CD4-positive, alpha-beta T cell treated with Interleukin-21 for 1 hour (primary cell): ENCODE measurements around the gene FBXW4.

Experiments
- DNase-seq: peaks from one replicate; pipeline ENCODE4 v3.0.0-alpha.2; 2020

Gene FBXW4, protein sequence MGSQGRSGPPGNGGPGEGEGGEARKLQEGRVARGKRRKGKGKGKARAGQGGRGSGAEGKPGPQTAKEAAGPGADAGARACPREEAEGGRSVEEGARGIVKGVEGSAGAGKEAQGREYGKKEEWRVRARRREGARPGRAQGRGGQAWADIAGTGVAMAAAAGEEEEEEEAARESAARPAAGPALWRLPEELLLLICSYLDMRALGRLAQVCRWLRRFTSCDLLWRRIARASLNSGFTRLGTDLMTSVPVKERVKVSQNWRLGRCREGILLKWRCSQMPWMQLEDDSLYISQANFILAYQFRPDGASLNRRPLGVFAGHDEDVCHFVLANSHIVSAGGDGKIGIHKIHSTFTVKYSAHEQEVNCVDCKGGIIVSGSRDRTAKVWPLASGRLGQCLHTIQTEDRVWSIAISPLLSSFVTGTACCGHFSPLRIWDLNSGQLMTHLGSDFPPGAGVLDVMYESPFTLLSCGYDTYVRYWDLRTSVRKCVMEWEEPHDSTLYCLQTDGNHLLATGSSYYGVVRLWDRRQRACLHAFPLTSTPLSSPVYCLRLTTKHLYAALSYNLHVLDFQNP

DNA sequence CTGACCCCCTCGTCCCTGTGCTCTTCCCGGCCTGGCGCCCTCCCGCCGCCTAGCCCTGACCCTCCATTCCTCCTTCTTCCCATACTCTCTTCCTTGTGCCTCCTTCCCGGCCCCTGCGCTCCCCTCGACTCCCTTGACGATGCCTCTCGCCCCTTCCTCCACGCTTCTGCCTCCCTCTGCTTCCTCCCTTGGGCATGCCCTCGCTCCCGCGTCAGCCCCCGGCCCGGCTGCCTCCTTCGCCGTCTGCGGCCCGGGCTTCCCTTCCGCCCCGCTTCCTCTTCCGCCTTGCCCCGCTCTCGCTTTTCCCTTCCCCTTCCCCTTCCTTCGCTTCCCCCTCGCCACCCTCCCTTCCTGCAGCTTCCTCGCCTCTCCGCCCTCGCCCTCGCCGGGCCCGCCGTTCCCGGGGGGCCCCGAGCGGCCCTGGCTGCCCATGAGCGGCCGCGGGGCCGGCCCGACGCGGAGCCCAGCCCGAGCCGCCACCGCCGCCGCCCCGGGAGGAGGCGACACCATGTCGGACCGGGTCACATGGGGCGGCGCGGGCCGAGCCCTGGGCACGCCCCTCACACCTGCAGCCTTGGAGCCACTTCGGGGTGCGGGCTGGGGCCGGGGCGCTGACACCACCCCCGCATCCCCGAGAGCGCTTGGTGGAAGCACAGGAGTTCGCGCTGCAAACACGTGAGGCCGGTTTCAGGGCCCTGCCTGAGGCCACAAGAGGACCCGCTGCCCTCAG is at the start of gene FBXW4:
FBXW4 (minus strand) TSS at position 497 of the 730 bp plus-strand sequence; CDS start at position 432, 65 bp downstream.
- peak; percentile 75 for DNase-seq

DNA sequence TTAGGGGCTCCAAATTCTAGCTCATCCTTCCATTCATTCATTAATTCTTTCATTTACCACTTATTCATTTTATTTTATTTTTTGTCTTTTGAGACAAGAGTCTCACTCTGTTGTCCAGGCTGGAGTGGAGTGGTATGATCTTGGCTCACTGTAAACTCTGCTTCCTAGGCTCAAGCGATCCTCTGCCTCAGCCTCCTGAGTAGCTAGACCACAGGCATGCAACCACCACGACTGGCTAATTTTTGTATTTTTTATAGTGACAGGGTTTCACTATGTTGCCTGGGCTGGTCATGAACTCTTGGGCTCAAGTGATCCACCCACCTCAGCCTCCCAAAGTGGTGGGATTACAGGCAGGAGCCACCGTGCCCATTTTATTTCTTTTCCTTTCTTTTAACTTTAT is 49.3 kb upstream of the FBXW4 start:
- no peak for DNase-seq

DNA sequence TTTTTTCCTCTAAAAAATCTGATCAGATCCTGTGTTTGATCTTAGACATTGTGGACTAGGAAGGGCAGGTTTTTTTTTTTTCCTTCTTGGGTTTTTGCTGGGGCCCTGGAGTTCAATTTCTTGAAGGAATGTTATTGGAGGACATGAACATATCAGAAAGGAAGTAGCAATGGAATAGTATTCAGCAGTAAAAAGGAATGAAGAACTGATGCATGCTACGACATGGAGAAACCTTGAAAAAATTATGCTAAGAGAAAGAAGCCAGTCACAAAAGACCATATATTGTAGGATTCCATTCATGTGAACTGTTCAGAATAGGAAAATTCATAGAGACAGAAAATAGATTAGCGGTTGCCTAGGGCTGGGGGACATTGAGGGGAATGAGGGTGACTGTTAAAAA is 47.0 kb upstream of the FBXW4 start:
- no peak for DNase-seq

DNA sequence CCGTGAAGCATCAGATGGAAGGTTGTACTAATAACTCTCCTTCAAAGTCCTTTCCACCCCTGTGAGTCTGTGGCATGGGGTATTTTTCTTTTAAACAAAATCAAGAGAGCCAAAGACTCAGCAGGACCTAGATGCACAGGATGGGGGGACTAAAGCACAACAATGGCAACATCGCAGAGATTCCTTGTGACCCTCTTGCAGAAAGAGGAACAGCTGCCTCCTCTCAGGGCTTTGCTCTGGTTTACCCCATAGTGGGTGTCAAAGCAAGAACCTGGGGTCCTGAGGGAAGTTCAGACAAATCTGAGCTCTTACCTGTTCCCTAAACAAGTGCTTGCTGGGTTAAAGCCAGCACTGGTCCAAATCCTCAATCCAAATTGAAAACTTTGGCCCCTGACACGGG is 41.7 kb upstream of the FBXW4 start:
- no peak for DNase-seq

DNA sequence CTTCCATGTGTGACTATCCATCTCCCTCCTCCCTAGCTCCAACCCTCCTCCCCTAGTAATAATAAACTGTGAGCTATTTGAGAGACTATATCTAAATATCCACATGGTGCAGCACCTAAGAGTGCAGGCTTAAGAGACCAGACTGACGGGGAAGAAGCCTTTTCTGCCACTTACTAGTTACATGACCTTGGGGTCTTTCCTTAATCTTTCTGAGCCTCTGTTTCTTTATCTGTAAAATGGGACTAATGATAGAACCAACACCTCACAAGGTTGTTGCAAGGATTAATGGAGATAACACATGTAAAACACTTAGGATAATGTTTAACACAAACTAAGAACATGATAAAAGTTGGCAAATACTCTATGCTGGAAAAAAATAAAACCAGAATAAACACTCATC is 37.1 kb upstream of the FBXW4 start:
- DNase-seq = no peak

DNA sequence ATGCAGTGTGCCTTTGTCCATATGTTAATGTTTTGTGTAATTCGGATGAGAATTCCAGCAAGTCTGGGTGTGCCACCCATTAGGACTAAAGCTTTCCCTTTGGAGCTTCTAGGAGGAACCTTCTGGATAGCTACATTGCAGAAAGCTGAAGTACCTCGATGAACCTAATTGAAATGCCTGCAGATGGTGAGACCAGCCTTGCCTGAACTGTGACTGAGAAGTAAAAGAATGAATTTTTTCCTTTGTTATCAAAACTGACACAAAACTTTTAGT is 31.1 kb upstream of the FBXW4 start:
- DNase-seq = no peak

DNA sequence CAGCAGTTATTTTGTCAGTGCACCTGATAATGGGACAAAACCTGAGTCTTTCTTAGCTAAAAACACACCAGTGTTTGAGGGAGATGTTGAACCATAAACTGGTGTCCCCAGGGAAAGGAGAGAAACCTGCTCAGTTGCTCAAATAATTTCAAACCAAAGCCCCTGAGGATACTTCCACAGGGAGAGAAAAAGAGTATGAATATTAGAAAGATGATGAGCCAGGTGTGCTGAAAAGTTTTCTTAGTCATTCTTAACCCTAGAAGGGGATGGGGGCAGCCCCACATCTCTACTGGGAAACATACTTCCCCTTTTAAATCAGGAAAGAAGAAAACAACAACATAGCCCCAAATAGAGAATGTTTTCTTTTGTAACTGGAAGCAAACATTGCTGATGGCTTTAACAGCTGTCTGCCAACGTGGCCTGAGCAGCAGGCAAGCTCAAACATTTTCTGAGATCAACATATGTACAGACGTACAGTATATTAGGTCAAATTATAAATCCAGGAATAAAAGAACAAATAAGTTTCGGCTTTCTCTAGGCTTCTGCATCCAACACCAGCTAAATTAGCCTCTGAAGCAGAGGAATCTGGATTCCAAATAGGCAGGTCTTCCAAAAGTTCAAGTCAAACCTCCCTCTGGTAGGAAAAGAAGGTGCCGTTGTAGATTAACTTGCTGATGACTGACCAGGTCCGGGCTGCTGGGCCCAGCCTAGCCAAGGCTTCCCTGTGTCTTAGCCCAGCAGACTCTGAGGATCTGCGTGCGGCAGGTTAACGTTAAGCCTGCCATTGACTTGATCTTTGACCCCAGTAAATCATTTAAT is 30.5 kb upstream of the FBXW4 start:
- DNase-seq = no peak

DNA sequence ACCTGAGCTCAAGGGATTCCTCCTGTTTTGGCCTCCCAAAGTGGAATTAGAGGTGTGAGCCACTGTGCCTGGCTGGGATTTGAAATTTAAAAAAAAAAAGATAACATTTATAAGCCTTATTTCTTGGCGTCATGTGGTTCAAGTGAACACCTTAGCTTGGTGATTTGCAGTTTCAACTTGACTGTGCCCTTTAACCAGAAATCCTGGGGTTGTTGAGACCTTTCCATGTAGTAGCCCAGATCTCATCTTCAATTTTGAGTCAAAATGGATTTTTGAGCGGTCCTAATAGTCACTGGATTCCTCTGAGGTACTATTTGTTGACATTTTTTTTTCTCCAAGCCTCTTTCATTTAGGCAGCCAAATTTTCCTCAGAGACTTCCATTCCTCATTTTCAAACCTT is 29.5 kb upstream of the FBXW4 start:
- DNase-seq = no peak

DNA sequence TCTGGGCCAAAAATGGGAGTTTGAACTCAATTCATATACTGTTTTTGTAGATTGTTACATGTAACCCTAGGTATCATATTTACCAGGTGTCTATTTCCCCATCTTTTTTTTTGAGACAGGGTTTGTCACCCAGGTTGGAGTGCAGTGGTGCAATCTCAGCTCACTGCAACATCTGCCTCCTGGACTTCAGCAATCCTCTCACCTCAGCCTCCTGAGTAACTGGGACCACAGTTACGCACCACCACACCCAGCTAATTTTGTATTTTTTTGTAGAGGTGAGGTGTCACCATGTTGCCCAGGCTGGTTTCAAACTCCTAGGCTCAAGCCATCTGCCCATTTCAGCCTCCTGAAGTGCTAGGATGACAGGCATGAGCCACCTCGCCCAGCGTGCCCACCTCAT is 28.2 kb upstream of the FBXW4 start:
- DNase-seq = no peak

DNA sequence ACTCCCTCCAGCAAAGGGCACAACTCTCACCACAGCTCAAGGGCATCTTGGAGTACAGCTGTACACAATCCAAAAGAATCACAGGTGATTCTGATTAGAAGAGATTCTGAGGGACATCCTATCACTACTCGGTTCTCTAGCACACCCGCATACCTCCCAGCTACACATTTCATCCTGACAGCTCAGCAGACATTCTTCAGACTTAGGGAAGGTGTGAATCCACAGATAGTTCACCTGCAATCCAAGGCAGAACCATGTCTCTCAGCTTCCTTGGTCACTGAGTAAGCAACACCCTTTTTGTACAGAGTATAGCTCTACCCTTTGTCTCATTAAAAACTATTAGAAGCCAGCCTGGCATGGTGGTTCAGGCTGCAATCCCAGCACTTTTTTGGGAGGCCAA is 26.8 kb upstream of the FBXW4 start:
- no peak for DNase-seq

DNA sequence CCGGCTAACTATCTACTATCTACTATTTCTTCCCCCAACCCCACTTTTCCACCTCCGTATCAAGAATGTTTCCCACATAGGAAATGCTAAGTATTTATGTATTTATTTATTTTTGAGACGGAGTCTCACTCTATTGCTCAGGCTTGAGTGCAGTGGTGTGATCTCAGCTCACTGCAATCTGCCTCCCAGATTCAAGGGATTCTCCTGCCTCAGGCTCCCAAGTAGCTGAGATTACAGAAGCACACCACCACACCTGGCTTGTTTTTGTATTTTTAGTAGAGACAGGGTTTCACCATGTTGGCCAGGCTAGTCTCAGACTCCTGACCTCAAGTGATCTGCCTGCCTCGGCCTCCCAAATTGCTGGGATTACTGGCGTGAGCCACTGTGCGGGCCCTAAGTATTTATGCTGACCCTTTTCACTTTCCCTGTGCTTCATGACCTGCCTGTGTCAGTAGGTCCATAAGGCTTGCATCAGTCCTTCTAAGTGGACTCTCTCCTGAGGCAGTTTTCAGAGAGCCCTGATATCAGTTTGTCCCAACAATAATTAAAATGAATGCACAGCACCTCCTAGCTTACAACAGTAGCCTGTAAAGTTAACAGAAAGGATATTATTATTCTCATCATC is 25.7 kb upstream of the FBXW4 start:
- DNase-seq = no peak

DNA sequence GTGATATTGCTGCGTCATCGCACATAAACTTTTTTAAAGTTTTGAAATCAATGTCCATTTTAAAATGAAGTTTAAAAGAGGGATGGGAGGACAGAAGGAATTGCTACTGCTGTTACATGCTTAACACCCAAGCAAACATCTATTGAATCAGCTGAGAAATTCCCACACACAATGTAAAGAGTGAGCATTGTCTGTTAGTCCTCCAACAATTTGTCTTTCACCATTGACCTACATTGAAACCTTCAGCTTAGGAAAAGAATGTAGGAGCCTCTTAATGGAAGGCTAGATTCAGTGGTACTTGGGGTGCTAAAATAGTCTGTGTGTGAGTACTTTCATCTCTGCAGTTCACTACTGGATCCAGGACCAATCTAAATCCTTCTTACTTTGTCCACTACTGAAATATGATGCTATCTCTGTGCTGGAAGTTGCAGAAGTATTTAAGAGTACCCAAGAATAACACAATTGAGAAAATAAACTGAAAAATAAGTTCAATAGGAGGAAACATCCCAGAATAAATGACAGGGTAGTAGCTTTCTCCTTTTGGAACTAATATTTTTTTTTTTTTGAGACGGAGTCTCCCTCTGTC is 23.8 kb upstream of the FBXW4 start:
- no peak for DNase-seq

DNA sequence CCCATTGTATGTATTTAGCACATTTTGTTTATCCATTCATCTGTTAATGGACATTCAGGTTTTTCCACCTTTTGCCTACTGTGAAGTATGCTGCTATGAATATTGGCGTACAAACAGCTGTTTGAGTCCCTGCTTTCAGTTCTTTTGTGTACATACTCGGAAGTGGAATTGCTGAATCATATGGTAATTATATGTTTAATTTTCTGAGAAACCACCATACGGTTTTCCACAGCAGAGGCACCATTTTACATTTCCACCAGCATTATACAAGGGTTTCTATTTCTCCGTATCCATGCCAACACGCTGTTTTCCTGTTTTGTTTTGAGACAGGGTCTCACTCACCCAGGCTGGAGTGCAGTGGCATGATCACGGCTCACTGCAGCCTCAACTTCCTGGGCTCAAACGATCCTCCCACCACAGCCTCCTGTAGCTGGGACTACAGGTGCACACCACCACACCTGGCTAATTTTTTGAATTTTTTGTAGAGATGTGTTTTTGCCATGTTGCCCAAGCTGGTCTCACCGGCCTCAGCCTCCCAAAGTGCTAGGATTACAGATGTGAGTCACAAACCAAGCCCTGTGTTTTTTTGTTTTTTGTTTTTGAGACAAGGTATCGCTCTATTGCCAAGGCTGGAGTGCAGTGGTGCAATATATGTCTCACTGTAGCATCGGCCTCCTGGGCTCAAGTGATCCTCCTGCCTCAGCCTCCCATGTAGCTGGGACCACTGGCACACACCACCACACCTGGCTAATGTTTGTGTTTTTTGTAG is 22.1 kb upstream of the FBXW4 start:
- no peak for DNase-seq

DNA sequence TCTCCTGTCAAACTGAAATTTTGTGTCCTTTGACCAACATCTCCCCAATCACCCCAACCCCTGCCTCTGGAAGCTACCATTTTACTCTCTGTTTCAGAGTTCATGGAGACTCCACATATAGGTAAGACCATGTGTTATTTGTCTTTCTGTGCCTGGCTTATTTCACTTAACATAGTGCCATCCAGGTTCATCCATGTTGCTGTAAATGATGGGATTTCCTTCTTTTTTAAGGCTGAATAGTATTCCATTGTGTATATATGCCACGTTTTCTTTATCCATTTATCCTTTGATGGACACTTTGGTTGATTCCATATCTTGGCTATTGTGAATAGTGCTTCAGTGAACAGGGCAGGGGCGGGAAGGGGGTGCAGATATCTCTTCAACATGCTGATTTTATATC is 18.0 kb upstream of the FBXW4 start:
- DNase-seq = no peak

DNA sequence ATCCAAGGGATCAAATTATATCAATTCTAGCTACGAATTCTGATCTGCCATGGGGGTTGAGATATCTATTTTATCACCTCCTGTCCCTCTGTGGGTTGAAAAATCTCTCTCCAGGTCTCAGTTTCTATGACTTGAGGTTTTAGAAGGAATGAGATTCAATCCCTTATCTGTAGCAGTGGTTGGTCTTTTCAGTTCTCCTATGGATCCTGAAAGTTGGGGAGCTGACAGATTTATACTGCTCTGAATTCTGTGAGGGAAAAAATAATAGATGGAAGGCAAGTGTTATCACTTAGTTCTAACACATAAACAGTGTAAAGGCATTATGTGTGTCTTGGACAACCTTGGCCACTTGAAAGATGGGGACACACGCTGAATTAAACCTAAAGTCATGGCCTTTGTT is 15.8 kb upstream of the FBXW4 start:
- DNase-seq = no peak

DNA sequence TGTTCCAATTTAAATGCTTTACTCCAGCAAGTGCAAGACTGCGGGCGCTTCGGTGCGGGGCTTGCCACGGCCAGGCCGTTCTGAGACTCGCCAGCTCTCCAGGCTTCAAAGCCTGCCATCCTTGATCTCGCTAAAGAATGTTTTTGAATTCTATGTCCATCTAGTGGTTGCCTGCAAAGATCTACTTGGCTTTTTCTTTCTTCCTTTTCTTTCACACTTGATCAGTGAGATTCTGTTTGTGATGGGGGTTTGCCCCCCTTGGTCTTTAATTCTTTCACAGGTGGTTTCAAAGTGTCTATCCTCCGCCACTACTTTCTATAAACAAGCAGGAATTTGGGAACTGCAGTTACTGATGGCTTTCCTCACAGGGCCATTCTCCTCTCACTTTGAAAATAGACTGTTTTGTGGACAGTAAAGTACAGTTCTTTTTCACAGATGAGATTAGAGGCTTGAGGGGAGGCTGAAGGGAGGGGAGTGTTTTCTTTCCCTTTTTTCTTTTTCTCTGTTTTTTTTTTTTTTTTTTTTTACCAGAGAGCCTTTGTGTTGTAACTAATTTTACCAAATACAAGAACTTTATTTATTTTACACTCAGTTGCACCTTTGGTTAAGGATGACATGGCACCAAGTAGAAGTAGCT is 15.2 kb upstream of the FBXW4 start:
- DNase-seq = no peak

DNA sequence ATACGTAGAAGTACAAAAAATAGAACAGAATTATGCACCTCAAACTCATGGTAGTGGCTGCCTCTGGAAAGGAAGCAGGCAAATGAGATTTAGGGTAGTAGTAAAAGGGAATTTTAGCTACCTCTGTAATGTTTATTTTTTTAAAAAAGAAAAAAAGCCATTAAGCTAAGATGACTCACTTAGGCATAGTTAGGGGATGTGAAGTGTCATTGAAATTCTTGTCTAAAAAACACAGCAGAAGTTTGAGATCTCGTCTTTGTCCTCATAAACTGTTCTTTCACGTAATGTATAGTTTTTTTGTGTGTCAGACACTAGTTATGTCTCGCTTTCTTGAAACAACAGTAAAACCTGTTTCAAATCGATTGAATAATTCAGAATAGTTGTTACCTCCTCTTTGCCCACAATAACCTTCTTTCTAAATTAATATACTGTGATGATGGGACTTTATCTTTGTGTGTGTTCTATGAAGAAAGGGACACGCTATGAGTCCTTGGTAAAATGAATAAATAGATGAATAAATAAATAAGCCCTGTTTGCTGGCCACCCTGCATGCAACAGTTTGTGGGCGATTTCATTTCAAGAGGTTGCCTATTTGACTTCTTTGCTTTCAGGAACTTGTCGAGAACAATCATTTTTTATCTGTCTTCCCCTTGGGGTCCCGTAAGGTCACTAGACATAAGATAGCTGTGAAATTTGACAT is 14.5 kb upstream of the FBXW4 start:
- no peak for DNase-seq

DNA sequence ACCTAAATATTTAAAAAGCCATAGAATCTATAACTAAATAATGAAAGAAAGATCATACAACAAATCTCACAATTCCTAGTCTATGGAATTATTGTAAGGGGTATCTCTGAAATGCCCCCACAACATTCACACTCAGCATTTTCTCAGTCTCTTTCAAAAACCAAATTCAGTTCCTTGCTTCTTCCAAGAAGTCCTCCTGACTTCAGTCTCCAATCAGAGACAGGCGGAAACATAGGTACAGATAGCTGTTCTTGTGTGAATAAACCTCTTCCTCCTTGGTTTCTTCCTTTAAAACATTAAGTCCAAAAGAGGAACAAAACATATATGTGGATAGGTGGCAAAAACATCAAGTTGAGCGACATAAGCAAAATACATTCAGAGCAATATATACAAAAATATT is 13.9 kb upstream of the FBXW4 start:
- no peak for DNase-seq

DNA sequence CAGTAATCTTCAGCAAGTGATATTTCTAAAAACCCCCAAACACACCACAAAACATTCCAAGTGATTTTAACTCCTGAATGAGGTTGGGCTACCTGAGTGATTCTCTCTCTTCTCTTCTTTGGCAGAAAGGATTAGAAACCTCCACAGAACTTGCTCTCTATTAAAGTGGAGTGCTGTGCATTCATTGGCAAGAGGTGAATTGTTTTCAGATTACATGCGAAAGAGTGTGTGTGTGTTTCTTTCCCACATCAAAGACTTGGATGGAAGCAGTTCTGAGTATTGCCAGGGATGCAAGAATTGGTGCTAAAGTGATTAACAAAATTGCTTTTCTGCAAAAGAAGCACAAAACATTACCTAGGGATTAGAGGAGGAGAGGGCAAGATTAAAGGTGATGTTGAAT is 13.1 kb upstream of the FBXW4 start:
- DNase-seq = no peak

DNA sequence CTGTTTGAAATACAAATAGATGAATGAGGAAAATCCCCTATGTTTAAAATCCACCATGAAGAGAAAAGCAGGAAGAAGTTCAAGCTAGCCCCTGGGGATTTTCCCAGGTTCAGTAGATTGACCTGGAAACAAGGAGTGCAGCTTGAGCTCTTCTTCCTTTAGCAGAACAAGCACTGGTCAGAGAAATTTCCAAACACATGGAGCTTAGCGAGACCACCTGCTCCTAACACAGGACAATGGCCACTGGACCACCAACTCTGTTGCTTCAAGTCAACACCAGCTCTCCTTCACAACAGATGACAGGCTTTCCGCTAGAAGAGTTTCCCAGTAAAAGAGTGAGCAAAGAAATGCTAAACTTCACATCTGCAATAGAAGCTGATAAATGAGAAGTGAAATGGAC is 9.4 kb upstream of the FBXW4 start:
- DNase-seq = no peak

DNA sequence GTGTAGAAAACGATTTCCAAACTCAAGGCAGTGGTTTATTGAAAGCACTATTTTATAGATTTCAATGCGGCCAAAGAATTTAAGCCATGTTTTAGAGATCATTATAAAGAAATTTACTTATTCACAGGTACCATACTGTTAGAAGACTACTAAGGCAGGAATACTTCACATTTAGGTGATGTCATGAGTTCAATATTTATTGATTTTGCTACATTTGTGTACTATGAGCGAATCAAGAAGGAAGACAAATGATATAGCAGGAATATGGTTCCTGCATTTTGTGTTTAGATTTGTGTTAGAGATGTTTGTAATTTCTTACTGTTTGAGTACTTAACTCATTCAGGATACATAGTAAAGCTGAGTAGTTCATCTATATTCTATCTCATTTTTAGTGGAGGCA is 1.7 kb upstream of the FBXW4 start:
- no peak for DNase-seq
